Activated CD8-positive, alpha-beta memory T cell treated with anti-CD3 and anti-CD28 coated beads, Interleukin-2, amount 10 ng/mL, durations not matched to agents 7 days and 5 days (primary cell): ENCODE measurements around the gene LAMB4. TPM values are rescaled to one million over a fixed set of nuclear protein-coding genes. Genes with fewer than 3 reads are reported as not detected.

ENCODE experiments used
- ATAC-seq: fragments of 150-1000 bp; cut with Tn5 transposase; one replicate; pipeline ENCODE4 v1.10.0; 2021; ENCODE audit warnings: moderate library complexity
- CTCF ChIA-PET: fragments of 350-600 bp; sonication (Branson Sonifier 250); formaldehyde crosslinking; loops from one replicate; lab custom pipeline; 2021; ENCODE audit warnings: antibody characterized with exemption; lab: Charles Lee
- DNase-seq: peaks from one replicate; pipeline ENCODE4 v3.0.0-alpha.2; 2020
- H3K27ac Mint-ChIP-seq: one replicate; pipeline ENCODE4 v1.8.0; 2021; ENCODE audit warnings: mild to moderate bottlenecking, mixed read lengths
- H3K27me3 Mint-ChIP-seq: one replicate; pipeline ENCODE4 v1.8.0; 2021; ENCODE audit warnings: mixed read lengths
- H3K36me3 Mint-ChIP-seq: one replicate; pipeline ENCODE4 v1.8.0; 2021; ENCODE audit warnings: mild to moderate bottlenecking, mixed read lengths
- H3K4me1 Mint-ChIP-seq: one replicate; pipeline ENCODE4 v1.8.0; 2021; ENCODE audit warnings: mixed read lengths
- H3K4me3 Mint-ChIP-seq: one replicate; pipeline ENCODE4 v1.8.0; 2021; ENCODE audit warnings: mild to moderate bottlenecking, moderate library complexity, mixed read lengths
- H3K9me3 Mint-ChIP-seq: one replicate; pipeline ENCODE4 v1.8.0; 2022; ENCODE audit warnings: low read depth, mixed read lengths
- total RNA-seq, 2 experiments: library from RNA; stranded (reverse); gene quantifications; one replicate each; pipeline ENCODE4 v1.2.3, GENCODE V29; 2021

Gene LAMB4
- total RNA-seq, 2 experiments from 2014 or later, result not detected

- no peak for ATAC-seq
- no peaks in the 10 kb centered on the region for H3K9me3 Mint-ChIP-seq
Measured at GRCh38 chr7:108076156-108076555, 54.0 kb downstream of the LAMB4 start.

DNA sequence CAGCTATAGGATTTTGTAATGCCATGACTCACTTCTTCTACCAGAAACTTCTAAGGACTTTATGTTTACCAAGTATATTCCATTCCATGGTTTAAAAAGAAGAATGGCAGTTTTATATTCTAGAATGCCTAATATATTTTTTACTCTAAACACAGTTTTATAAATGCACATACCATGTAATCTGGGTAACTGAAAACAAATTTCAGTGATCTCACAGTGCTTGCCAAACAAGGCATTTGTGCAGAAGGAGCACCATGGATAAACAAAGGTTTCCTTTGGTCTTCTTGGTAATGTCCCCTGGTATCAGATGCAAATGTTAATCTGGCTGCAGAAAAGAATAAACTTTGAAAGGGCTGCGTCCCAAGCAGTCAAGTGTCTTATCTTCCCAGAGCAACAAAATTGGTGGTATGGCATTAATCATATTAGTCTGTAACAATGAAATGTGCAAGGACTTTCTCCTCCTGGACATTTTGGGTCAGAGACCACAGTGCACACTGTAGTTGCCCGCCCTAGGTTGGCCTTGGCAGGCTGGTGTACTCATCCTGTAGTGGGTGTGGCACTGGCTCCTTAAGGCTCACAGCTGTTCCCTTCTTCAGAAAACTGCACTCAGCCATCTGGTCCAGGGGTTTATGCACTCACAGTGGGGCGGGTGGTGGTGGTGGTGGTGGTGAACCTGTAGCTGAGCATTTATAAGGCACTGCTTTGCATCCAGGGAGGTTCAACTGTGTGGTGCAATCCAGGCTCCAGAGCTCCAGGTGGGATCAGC, 56.7 kb downstream of the LAMB4 start:
- Mint-ChIP-seq H3K9me3 (no peaks in the 10 kb centered on the region), H3K27ac (no peak overlapping the region), H3K4me1 (no peaks in the 10 kb centered on the region), H3K4me3 (no peak overlapping the region), H3K27me3 (peaks cover 2% of the 10 kb centered on the region), H3K36me3 (no peaks in the 10 kb centered on the region)
- no peak for DNase-seq
- CTCF ChIA-PET, result no interaction called here
- no peak for ATAC-seq

More at GRCh38 chr7:108076156-108076555, 54.0 kb downstream of the LAMB4 start:
- H3K27ac Mint-ChIP-seq, result no peak overlapping the region
- CTCF ChIA-PET, result interaction anchor here (0.6 kb wide), 1 partner anchor 855 kb away, joined by 3 read pairs; no protein-coding TSS in a partner anchor
- no peak overlapping the region for H3K4me3 Mint-ChIP-seq
- DNase-seq, result no peak
- no peaks in the 10 kb centered on the region for H3K36me3 Mint-ChIP-seq
- H3K4me1 Mint-ChIP-seq, result no peaks in the 10 kb centered on the region
- no peaks in the 10 kb centered on the region for H3K27me3 Mint-ChIP-seq

DNA sequence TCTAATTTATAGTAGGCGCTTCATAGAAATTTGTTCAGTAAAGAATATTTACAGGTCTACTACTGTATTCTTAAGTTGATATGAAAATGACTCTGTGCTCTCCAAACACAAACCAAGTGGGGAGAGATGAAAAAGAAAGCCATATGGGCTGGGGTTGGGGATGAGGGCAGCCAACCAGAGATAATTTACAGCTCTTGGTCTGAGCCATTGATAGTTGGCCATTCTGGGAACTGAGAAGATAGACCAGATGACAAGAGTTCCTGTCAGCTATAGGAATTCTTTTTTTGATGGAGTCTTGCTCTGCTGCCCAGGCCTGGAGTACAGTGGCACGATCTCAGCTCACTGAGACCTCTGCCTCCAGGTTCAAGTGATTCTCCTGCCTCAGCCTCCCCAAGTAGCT, 57.4 kb downstream of the LAMB4 start:
- H3K27me3 Mint-ChIP-seq, result peaks cover 6% of the 10 kb centered on the region
- H3K36me3 Mint-ChIP-seq, result no peaks in the 10 kb centered on the region
- H3K4me1 Mint-ChIP-seq, result no peaks in the 10 kb centered on the region
- DNase-seq (no peak), ATAC-seq (no peak)
- H3K4me3 Mint-ChIP-seq, result no peak overlapping the region
- no peak overlapping the region for H3K27ac Mint-ChIP-seq
- H3K9me3 Mint-ChIP-seq, result no peaks in the 10 kb centered on the region
- CTCF ChIA-PET, result no interaction called here

GRCh38 chr7:108072116-108072515, 58.0 kb downstream of the LAMB4 start:
- Mint-ChIP-seq H3K9me3 (no peaks in the 10 kb centered on the region), H3K27ac (no peak overlapping the region), H3K27me3 (peaks cover 7% of the 10 kb centered on the region), H3K4me3 (no peak overlapping the region), H3K36me3 (no peaks in the 10 kb centered on the region), H3K4me1 (no peaks in the 10 kb centered on the region)
- DNase-seq (no peak), ATAC-seq (no peak)
- CTCF ChIA-PET, result no interaction called here

- H3K36me3 Mint-ChIP-seq, result no peaks in the 10 kb centered on the region
- H3K9me3 Mint-ChIP-seq, result no peaks in the 10 kb centered on the region
- no peak overlapping the region for H3K4me3 Mint-ChIP-seq
- CTCF ChIA-PET, result no interaction called here
- H3K4me1 Mint-ChIP-seq, result no peaks in the 10 kb centered on the region
- ATAC-seq, result no peak
- no peak for DNase-seq
- H3K27me3 Mint-ChIP-seq, result peaks cover 7% of the 10 kb centered on the region
- no peak overlapping the region for H3K27ac Mint-ChIP-seq
Measured at GRCh38 chr7:108071551-108071950, 58.6 kb downstream of the LAMB4 start.

DNA sequence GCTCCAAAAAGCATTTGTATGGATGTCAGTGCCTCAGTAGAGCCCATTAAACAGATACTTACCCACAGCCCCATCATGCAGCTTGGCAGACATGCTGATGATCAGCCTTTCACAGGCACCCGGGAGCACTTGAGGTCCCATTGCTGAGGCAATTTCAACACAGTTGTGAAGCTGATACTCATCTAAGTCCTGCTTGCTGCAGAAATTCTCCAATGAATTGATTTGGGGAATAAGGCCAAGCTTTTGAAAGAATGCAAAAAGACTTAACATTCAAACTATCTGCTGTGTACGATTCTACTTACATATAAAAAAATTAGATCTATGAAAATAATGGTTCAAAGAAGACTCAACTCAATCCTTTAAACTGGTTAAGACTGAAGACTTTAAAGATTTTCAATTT, 60.5 kb downstream of the LAMB4 start:
- CTCF ChIA-PET, result no interaction called here
- no peaks in the 10 kb centered on the region for H3K36me3 Mint-ChIP-seq
- no peak for ATAC-seq

GRCh38 chr7:108067844-108068243, 62.3 kb downstream of the LAMB4 start:
- H3K36me3 Mint-ChIP-seq, result no peaks in the 10 kb centered on the region
- H3K9me3 Mint-ChIP-seq, result no peaks in the 10 kb centered on the region
- H3K4me1 Mint-ChIP-seq, result no peaks in the 10 kb centered on the region
- H3K27ac Mint-ChIP-seq, result no peak overlapping the region
- CTCF ChIA-PET, result no interaction called here
- ATAC-seq (no peak), DNase-seq (no peak)
- no peak overlapping the region for H3K4me3 Mint-ChIP-seq
- H3K27me3 Mint-ChIP-seq, result peaks cover 16% of the 10 kb centered on the region

More for the DNA sequence above, 60.5 kb downstream of the LAMB4 start:
- H3K27ac Mint-ChIP-seq, result no peak overlapping the region
- DNase-seq, result no peak
- H3K27me3 Mint-ChIP-seq, result peaks cover 11% of the 10 kb centered on the region
- no peaks in the 10 kb centered on the region for H3K4me1 Mint-ChIP-seq
- H3K9me3 Mint-ChIP-seq, result no peaks in the 10 kb centered on the region
- H3K4me3 Mint-ChIP-seq, result no peak overlapping the region

DNA sequence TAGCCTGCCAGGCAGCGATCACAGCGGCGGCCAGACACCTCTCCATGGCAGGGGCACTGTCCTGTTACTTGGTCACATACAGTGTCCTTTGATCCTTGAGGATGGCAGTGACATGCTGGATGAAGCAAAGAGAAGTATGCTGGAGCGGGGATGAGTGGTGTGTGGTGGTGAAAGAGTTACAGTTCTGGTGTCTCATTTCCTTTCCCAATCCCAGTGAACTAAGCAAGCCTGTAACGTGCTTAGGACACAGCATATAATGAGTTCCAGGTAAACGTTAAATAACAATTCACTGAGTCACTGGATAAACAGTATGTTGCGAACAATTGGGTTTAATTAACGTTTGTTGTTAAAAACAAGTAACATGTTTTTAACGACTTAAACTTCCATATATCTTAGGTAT, 63.7 kb downstream of the LAMB4 start:
- no peak for DNase-seq
- CTCF ChIA-PET, result no interaction called here
- Mint-ChIP-seq H3K27me3 (peaks cover 16% of the 10 kb centered on the region), H3K27ac (no peak overlapping the region), H3K9me3 (no peaks in the 10 kb centered on the region), H3K36me3 (no peaks in the 10 kb centered on the region), H3K4me1 (peaks cover 2% of the 10 kb centered on the region), H3K4me3 (no peak overlapping the region)
- no peak for ATAC-seq

- peaks cover 13% of the 10 kb centered on the region for H3K27me3 Mint-ChIP-seq
- no peaks in the 10 kb centered on the region for H3K36me3 Mint-ChIP-seq
- DNase-seq (no peak), ATAC-seq (no peak)
- H3K9me3 Mint-ChIP-seq, result no peaks in the 10 kb centered on the region
- CTCF ChIA-PET, result no interaction called here
- H3K4me3 Mint-ChIP-seq, result no peak overlapping the region
- no peak overlapping the region for H3K27ac Mint-ChIP-seq
- peaks cover 2% of the 10 kb centered on the region for H3K4me1 Mint-ChIP-seq
Measured at GRCh38 chr7:108063520-108063933, 66.6 kb downstream of the LAMB4 start.

GRCh38 chr7:108062250-108063014, 67.7 kb downstream of the LAMB4 start:
- no peak overlapping the region for H3K4me3 Mint-ChIP-seq
- H3K27me3 Mint-ChIP-seq, result peaks cover 9% of the 10 kb centered on the region
- H3K4me1 Mint-ChIP-seq, result peaks cover 2% of the 10 kb centered on the region
- no peaks in the 10 kb centered on the region for H3K9me3 Mint-ChIP-seq
- DNase-seq (no peak), ATAC-seq (no peak)
- CTCF ChIA-PET, result no interaction called here
- no peaks in the 10 kb centered on the region for H3K36me3 Mint-ChIP-seq
- no peak overlapping the region for H3K27ac Mint-ChIP-seq

DNA sequence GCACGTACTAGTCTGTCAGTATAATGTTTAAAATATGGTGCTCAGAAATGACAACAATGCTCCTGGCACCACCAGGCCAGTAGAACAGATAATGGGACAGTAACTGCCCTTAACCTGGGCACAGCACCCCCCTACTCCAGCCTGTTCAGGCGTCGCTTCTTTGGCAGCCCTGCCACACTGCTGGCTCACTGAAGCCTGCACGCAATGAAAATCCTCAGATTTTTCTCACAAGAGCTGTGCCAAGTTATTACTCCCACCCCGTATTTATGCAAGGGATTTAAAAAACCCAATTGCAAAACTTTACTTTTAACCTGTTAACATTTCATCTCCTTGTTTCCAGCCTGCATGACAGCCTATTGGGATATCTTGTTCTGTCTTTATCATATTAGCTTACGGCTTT, 70.6 kb downstream of the LAMB4 start:
- Mint-ChIP-seq H3K4me1 (peaks cover 2% of the 10 kb centered on the region), H3K27ac (no peak overlapping the region), H3K36me3 (no peaks in the 10 kb centered on the region), H3K4me3 (no peak overlapping the region), H3K9me3 (no peaks in the 10 kb centered on the region), H3K27me3 (peaks cover 8% of the 10 kb centered on the region)
- DNase-seq (no peak), ATAC-seq (no peak)
- CTCF ChIA-PET, result no interaction called here

DNA sequence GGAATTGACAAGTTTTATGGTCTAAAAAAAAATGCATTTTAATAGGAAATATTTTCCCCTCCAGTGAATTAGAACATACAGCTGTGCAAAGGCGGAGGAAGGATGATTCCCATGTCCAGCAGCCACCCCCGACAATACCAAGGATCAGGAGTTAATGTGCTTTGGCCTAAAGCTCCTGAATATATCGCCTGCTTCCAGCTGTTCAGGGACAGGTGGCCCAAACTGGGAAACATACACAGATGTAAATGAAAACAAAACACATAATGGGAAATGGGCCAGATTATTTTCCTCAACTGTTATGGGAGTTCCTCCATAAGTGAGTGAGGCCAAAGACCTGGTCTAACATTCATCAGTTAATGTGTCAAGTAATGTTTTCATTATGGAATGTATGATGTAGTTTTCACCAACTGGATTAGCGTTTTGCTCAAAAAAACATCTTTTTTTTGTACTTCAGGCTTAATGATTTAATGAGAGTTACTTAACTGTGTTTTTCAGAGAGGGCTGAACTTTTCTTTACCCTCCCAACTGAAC, 72.1 kb downstream of the LAMB4 start:
- Mint-ChIP-seq H3K36me3 (no peaks in the 10 kb centered on the region), H3K27me3 (peaks cover 3% of the 10 kb centered on the region), H3K9me3 (no peaks in the 10 kb centered on the region), H3K4me1 (peaks cover 2% of the 10 kb centered on the region), H3K27ac (no peak overlapping the region), H3K4me3 (no peak overlapping the region)
- ATAC-seq, result no peak
- no peak for DNase-seq
- CTCF ChIA-PET, result interaction anchor here (1.0 kb wide), 1 partner anchor 13 kb away, joined by 3 read pairs; no protein-coding TSS in a partner anchor

DNA sequence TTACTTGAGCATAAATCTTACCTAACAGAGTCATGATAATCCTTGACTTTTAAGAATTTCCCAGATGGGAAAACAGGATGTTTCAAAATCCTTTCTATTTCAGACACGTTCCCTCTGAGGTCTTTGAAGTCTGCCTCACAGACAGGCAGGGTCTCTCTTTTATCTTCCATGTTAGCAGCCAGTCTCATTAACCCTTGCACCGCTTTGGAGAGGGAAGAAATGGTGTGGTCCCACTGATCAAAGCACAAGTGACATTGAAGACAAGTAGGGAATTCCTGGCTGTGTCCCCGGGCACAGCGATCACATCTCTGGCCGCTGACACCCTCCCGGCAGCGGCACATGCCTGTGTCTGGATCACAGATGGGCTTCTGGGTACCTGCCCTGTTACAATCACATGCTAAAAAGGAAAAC, 74.5 kb downstream of the LAMB4 start:
- no peak for ATAC-seq
- Mint-ChIP-seq H3K36me3 (no peaks in the 10 kb centered on the region), H3K4me1 (no peaks in the 10 kb centered on the region), H3K27ac (no peak overlapping the region), H3K4me3 (no peak overlapping the region), H3K27me3 (peaks cover 18% of the 10 kb centered on the region), H3K9me3 (no peaks in the 10 kb centered on the region)
- DNase-seq, result no peak
- CTCF ChIA-PET, result no interaction called here

DNA sequence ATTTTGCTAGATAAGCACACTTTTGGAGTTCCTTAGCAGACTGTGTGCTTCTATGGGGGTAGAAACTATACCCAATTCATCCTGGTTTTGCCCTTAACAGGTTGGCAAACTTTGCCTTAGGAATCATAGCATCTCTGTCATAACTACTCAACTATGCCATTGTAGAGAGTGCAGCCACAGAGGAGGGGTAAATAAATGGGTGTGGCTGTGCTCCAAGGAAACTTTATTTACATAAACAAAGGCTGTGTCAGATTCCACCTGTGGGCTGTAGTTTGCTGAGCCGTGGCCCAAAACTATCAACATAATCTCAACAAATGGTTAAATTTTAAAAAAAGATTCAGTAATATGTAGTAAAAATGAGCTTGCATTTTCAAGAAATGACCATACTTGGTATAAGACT, 75.6 kb downstream of the LAMB4 start:
- Mint-ChIP-seq H3K27ac (no peak overlapping the region), H3K9me3 (no peaks in the 10 kb centered on the region), H3K36me3 (no peaks in the 10 kb centered on the region), H3K4me3 (no peak overlapping the region), H3K4me1 (peaks cover 2% of the 10 kb centered on the region), H3K27me3 (peaks cover 19% of the 10 kb centered on the region)
- ATAC-seq (no peak), DNase-seq (no peak)
- CTCF ChIA-PET, result no interaction called here
